ENCODE results near the gene DLST.

Gene DLST

DNA sequence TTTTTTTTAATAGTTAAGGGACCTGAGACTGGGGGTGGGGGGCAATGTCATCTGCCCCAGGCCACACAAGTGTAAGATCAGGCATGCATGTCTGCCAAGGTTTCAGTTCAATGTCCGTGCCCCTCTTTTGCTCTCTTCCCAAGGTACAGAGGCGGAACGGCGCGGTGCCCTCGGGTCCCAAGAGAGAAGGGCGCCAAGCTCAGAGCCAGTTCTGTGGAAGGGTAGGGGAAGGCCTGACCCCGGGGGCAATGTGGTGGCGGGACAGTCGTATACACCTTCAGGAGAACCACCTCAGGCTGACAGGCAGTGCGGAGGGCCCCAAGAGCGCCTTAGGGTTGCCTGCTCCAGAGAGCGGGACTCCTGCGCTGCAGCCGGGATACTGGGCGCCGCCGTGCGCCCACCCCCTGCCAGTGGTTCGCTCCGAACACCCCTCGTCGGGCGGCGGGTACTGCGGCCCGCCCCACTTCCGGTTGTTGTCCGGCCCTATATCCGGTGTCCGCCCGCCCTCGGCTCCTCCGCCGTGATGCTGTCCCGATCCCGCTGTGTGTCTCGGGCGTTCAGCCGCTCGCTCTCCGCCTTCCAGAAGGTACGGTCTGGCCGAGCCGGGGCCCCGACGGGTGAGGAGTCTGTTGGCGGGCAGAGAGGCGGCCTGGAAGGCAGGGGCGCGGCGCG, at the start of gene DLST:
Gene DLST, plus strand, starts transcription at position 486 of the 672 bp plus-strand sequence. Its CDS starts 38 bp downstream, at position 524.
- DNase-seq: peak; percentile 60 to 95 (median 88)
- intact Hi-C loops (cut with DNase I): no loop called here

DNA sequence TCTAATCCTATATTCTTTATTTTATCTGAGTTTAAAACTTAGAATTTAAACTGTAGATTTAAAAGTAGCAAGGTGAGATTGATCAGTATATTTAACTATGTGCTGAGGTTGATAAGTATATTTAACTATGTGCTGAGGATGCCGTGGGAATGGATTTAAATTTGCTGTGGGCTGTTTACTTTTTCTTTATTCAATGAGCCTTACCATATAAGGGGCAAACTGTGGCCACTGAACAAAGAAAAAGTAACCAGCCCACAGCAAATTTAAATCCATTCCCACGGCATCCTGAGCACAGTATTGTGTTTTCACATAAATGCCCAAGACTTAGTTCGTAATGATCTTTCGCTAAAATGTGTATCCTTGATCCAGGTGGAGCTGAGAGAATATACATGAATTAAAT, 48.9 kb upstream of the DLST start:
- intact Hi-C loops (cut with DNase I): no loop called here

GRCh38 chr14:74834692-74835392, 46.9 kb upstream of the DLST start:
- DNase-seq: no peak
- intact Hi-C loops (cut with DNase I): no loop called here

More for the DNA sequence above, 48.9 kb upstream of the DLST start:
- no peak for DNase-seq

DNA sequence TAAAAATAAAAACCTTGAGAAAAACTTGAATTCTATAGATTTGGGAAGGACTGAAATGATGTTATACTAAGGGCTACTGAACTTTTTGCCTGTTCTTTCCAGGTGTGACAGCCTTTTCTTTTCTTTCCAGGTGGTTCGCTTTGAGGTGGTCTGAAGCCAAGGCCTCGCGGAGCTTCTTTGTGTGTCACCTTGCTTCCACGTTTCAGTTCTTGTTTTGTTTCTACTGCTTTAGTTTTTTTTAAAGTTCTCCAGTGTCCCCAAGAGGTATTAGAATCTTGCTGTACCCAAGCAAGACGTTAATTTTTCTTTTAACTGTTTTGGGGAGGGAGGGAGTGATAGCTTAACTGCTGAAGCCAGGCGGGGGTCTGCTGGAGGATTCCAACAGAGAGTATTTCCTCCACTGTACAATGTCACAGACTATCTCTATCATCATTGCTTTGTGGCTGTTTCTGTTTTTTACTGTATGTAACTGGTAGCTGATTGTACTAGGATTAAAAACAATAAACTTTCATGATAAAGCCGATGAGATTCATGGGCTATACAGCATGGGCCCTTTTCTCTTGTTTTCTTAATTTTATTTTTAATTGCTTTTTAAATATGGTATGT, 46.0 kb upstream of the DLST start:
- no peak for DNase-seq
- intact Hi-C loops (cut with DNase I): no loop called here

DNA sequence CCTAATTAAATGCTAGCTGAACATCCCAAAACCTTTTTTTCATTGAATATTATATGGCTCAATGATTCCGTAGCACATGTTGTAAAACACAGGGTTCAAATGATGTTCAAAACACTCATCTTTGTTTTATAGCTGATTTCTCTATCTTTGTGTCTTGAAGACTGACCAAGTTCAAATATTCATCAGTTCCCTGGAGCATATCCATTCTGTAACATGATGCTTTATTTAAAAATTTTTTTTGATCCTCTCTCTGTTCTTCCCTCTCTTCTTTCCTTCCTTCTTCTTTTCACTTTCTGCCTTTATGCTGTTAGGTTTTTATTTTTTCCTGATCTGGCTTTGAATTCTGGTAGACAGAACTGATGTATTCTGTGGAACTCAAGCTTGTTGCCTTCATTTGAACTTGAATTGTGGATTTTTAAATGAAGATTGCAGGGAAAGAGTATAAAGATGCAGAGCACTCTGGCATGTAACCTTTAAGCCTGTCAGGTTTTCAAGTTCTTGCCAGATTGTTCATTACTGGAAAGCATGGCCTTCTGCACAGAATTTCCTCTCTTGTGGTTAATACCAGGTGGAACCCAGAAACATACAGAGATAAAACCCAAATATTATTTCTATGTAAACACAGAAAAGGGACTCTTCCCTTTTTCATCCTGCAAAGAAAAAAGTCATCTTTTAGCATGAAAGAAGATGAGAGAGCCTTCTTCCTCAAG, 45.3 kb upstream of the DLST start:
- intact Hi-C loops (cut with DNase I): no loop called here
- DNase-seq: no peak

GRCh38 chr14:74838166-74838565, 43.5 kb upstream of the DLST start:
- intact Hi-C loops (cut with DNase I): no loop called here
- DNase-seq: no peak

DNA sequence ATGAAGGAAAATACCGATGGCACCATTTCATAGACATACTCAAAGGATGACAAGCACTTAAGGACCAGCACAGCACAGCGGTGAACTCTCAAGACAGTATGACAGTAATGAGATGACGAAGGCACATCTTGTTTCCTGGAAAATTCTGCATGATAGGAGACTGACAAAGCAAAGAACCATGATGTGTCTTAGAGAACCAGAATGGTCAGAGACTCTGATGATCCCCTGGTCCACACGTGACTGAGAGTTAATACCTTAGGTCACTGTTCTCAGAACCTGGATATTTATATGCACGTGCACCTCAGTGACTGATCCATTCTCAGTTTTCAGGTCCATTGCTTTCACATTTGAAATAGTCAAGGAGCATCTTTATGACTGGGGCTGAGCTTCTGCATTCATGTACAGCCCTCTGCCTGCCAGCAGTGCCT, 41.1 kb upstream of the DLST start:
- no peak for DNase-seq
- intact Hi-C loops (cut with DNase I): no loop called here

DNA sequence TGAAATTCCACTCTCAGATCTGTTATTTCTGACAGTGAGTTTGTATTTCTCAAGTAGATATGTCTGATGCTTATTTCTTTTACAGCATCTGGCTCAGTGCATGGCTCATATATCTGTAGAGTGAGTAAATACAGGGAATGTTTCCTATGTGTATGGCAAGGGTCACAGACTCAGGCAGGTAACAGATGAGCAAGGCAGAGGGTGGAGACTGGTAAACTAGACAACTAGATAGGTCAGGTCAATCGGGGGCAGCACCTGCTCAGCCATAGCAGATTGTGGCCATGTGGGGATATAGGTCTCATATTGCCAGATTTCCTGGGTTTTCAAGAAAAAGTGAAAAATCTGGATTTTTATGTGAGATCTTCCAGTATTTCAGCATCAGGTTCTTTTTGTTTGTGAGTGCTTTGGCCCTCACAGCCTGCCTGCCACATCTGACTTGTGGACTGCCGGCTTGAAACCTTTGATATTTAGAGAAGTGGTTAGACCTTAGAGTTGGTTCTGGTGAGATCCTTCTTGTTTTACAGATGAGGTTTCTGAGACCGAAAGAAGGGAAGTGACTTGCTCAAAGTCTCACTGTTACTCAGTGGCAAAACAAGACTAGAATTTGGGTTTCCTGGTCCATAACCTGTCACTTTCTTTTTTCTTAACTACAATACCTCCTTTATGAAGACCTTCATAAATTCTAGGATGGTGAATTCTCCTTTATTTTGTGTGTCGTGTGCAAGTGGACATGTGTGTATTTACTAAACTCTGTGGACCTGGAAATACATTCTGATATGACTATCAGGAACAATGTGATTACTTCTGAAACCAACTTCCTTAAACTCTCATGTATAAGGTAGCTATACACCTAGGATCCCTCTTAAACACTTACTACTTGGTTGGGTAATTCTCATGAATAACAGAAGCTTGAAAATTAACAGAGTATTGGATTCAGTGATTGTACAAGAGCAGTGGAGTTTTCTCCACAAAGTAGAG, 40.2 kb upstream of the DLST start:
- no peak for DNase-seq
- intact Hi-C loops (cut with DNase I): no loop called here

GRCh38 chr14:74843653-74844052, 38.1 kb upstream of the DLST start:
- intact Hi-C loops (cut with DNase I): no loop called here
- no peak for DNase-seq

DNA sequence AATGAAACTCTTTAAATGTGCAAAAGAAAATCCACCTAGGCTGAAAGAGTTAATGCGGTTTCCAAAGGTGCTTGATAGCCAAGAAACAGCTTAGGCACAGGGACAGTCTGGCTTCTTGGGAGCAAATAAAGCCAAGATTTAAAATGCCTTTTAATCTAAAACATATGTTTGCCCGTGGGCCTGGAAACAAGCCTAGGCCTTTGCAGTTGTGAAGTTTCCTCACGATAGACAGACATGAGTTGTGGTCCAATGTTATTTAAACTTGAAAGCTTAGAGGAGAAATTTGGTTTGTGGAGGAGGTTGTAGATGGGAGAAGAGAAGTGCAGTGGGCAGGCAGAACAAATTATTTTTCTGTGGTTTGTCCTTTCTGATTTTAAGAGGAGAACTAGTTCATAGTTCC, 35.5 kb upstream of the DLST start:
- intact Hi-C loops (cut with DNase I): no loop called here
- no peak for DNase-seq

DNA sequence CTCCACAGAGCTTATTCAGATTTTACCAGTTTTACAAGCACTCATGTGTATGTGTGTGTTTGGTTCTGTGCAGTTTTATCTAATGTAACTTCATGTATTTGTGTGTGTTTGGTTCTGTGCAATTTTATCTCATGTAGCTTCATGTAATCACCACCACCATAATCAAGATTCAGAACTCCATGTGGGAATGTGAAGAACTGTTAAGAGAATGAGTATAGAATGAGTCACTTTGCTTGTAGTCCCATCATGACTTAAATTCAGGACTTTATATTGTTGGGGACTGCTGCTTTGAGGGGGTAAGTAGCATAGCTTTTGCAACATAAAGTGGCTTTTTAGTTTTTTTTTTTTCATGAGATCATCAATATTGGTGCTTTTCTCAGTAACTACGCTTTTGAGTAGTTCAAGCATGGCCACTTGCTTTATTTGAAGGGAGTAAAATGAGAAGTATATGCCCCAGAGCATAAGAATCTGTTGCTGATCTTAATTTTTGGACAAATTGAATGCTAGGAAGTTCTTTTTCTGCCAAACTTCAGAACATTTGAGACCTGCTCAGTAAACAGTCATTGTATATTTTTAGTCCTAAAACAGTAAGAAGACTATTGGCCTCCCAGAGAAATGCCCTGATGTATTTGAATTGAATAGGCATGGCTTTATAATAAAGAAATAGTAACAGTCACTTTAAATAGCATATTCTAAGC, 34.6 kb upstream of the DLST start:
- intact Hi-C loops (cut with DNase I): no loop called here
- no peak for DNase-seq

- no peak for DNase-seq
- intact Hi-C loops (cut with DNase I): no loop called here
These were observed 32.9 kb upstream of the DLST start for GRCh38 chr14:74848768-74849167.

GRCh38 chr14:74852922-74853530, 28.7 kb upstream of the DLST start:
- no peak for DNase-seq

GRCh38 chr14:74853581-74853980, 28.1 kb upstream of the DLST start:
- intact Hi-C loops (cut with DNase I): no loop called here
- no peak for DNase-seq

More at GRCh38 chr14:74852922-74853530, 28.7 kb upstream of the DLST start:
- intact Hi-C loops (cut with DNase I): no loop called here

DNA sequence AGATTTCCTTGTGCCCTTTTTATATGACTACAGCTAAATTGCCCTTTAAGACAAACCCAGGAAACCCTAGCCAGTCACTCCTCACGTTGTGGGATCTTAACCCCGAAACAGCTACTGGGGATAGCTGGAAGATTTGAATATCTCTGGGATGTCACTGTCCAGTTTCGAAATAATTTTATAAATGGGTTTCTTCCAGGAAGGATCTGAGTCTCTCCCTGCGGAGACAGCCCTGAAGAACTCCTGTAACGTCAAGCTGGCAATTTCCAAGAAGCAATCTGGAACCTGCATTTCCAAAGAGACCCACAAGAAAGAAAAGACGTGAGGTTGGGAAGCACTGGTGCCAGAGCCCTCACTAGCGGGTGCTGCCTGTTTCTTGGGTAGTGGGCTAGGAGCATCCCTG, 26.7 kb upstream of the DLST start:
- DNase-seq: no peak
- intact Hi-C loops (cut with DNase I): no loop called here

GRCh38 chr14:74855945-74856344, 25.8 kb upstream of the DLST start:
- intact Hi-C loops (cut with DNase I): no loop called here
- no peak for DNase-seq

- no peak for DNase-seq
- intact Hi-C loops (cut with DNase I): no loop called here
These were observed 25.4 kb upstream of the DLST start for GRCh38 chr14:74856366-74856765.

DNA sequence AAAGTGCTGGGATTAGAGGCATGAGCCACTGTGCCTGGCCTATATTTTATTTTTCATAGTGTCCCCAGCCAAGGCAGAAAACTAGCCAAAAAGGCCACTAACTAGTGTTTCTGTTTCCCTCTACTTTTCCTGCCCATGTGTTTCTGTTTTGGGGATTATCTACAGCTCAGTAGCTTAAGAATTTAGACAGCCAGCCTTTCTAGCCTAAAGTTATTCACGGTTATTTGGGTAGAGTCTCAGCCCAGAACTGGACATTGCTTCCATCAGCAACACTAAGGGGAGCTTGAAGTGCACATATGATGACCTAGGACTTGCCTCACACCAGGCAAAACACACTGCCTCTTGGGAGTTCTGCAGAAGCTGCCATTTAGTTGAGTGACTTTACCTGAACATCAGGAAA, 23.7 kb upstream of the DLST start:
- no peak for DNase-seq
- intact Hi-C loops (cut with DNase I): no loop called here

All from head of caudate nucleus (tissue), 42 donors.